ENCODE results near the gene MOGAT1. TPM values are rescaled to one million over a fixed set of nuclear protein-coding genes. Genes with fewer than 3 reads are reported as not detected.

The MOGAT1 gene
- total and polyA plus RNA-seq, 3 donors from 2014 or later = not detected

- no peak overlapping the region for H3K4me3 ChIP-seq
- H3K36me3 ChIP-seq (ENCODE audit: low read depth, missing control alignments) = no peaks in the 10 kb centered on the region
- intact Hi-C loops (cut with DNase I; ENCODE audit: low total_unique reads) = no loop called here
- no peaks in the 10 kb centered on the region for H3K27me3 ChIP-seq
- no peak for DNase-seq
- no peak overlapping the region for H3K27ac ChIP-seq
- no peaks in the 10 kb centered on the region for H3K9me3 ChIP-seq
- WGBS, 2 donors = 83 to 85% methylated on average over 4 of the region's 4 CpGs
- peaks cover 3% of the 10 kb centered on the region for H3K4me1 ChIP-seq
- TF ChIP-seq, protein P1, sequence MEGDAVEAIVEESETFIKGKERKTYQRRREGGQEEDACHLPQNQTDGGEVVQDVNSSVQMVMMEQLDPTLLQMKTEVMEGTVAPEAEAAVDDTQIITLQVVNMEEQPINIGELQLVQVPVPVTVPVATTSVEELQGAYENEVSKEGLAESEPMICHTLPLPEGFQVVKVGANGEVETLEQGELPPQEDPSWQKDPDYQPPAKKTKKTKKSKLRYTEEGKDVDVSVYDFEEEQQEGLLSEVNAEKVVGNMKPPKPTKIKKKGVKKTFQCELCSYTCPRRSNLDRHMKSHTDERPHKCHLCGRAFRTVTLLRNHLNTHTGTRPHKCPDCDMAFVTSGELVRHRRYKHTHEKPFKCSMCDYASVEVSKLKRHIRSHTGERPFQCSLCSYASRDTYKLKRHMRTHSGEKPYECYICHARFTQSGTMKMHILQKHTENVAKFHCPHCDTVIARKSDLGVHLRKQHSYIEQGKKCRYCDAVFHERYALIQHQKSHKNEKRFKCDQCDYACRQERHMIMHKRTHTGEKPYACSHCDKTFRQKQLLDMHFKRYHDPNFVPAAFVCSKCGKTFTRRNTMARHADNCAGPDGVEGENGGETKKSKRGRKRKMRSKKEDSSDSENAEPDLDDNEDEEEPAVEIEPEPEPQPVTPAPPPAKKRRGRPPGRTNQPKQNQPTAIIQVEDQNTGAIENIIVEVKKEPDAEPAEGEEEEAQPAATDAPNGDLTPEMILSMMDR (IDR thresholded peaks at IDR 0.05) = no peak
- no peak for TF ChIP-seq POLR2A (IDR thresholded peaks at IDR 0.05)
Observed at GRCh38 chr2:222669353-222669752, 2.1 kb upstream of the MOGAT1 start.

DNA sequence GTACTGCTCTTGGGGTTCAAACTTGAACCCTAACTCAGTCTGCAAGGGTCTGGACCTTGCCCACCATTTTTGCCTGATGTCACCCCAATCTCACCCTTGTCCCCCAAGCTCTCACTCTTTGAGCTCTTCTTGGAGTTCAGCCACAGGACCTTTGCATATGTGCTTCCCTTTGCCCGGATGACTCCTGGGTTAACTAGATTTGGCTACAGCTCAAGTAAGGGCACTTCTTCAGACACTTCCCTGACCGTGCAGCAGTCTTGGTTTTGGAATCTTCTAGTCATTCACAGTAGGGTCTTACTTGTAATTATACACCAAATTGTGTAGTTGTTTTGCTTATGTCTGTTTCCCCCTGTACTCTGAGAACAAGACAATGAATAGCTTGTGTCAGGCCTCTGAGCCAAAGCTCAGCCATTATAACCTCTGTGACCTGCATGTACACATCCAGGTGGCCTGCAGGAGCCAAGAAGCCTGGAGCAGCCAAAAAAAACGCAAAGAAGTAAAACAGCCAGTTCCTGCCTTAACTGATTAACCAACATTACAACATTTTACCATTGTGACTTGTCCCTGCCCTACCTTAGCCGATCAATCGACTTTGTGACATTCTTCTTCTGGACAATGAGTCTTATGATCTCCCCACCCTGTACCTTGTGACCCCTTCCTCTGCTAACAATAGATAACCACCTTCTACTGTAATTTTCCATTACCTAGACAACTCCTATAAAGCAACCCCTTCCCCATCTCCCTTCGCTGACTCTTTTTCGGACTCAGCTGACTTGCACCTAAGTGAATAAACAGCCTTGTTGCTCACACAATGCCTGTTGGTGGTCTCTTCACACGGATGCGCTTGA, 1.0 kb upstream of the MOGAT1 start:
- no peaks in the 10 kb centered on the region for H3K36me3 ChIP-seq (ENCODE audit: low read depth, missing control alignments)
- H3K27ac ChIP-seq = no peak overlapping the region
- intact Hi-C loops (cut with DNase I; ENCODE audit: low total_unique reads) = no loop called here
- 63 to 70% methylated on average over 9 of the region's 9 CpGs for WGBS, 2 donors
- no peaks in the 10 kb centered on the region for H3K9me3 ChIP-seq
- TF ChIP-seq, protein P1 (IDR thresholded peaks at IDR 0.05) = no peak
- no peak for TF ChIP-seq POLR2A (IDR thresholded peaks at IDR 0.05)
- no peaks in the 10 kb centered on the region for H3K27me3 ChIP-seq
- no peak for DNase-seq
- H3K4me3 ChIP-seq = no peak overlapping the region
- peaks cover 3% of the 10 kb centered on the region for H3K4me1 ChIP-seq

GRCh38 chr2:222672068-222672401, 577 bp downstream of the MOGAT1 start:
- intact Hi-C loops (cut with DNase I; ENCODE audit: low total_unique reads) = no loop called here
- TF ChIP-seq, protein P1 (IDR thresholded peaks at IDR 0.05) = no peak
- no peak for TF ChIP-seq POLR2A (IDR thresholded peaks at IDR 0.05)
- Histone ChIP-seq H3K27ac (no peak overlapping the region), H3K36me3 (ENCODE audit: low read depth, missing control alignments) (no peaks in the 10 kb centered on the region), H3K4me3 (peak overlapping the region; percentile 31 to 53), H3K4me1 (peaks cover 3% of the 10 kb centered on the region), H3K9me3 (no peaks in the 10 kb centered on the region), H3K27me3 (no peaks in the 10 kb centered on the region)
- no peak for DNase-seq
- 14 to 20% methylated on average over 10 of the region's 10 CpGs for WGBS, 2 donors

DNA sequence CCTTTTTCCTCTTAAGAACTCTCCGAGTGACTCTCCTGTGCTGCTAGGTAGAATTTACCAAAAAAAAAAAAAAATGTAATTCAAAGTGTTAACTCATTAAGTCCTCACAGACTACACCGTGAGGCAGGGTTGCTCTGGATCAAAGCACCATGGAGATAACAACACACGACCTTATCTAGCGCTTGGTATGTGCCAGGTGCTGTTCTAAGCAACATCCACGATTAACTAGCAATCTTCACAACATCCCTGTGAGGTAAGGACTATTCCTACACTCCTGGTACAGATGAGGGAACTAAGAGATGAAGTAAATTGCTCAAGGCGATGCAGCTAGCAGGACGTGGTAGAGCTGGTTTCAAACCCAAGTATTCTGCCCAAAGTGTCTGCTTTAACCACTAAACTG, 1.8 kb downstream of the MOGAT1 start:
- intact Hi-C loops (cut with DNase I; ENCODE audit: low total_unique reads) = no loop called here
- WGBS, 2 donors = 56 to 69% methylated on average over 7 of the region's 7 CpGs
- no peaks in the 10 kb centered on the region for H3K36me3 ChIP-seq (ENCODE audit: low read depth, missing control alignments)
- H3K27me3 ChIP-seq = no peaks in the 10 kb centered on the region
- no peak for TF ChIP-seq POLR2A (IDR thresholded peaks at IDR 0.05)
- TF ChIP-seq, protein P1 (IDR thresholded peaks at IDR 0.05) = no peak
- DNase-seq = no peak
- no peaks in the 10 kb centered on the region for H3K9me3 ChIP-seq
- H3K4me3 ChIP-seq = no peak overlapping the region
- H3K27ac ChIP-seq = no peak overlapping the region
- peaks cover 3% of the 10 kb centered on the region for H3K4me1 ChIP-seq

GRCh38 chr2:222673883-222674282, 2.4 kb downstream of the MOGAT1 start:
- no peak for TF ChIP-seq POLR2A (IDR thresholded peaks at IDR 0.05)
- TF ChIP-seq, protein P1 (IDR thresholded peaks at IDR 0.05) = no peak
- WGBS, 2 donors = 87 to 93% methylated on average over 5 of the region's 5 CpGs
- Histone ChIP-seq H3K4me3 (no peak overlapping the region), H3K9me3 (no peaks in the 10 kb centered on the region), H3K27ac (no peak overlapping the region), H3K36me3 (ENCODE audit: low read depth, missing control alignments) (no peaks in the 10 kb centered on the region), H3K4me1 (peaks cover 3% of the 10 kb centered on the region), H3K27me3 (no peaks in the 10 kb centered on the region)
- intact Hi-C loops (cut with DNase I; ENCODE audit: low total_unique reads) = no loop called here
- no peak for DNase-seq
